ENCODE measurements around the gene TKTL1.
"Not testable (repeated sequence)": the region's sequence is repeated elsewhere in the genome, so short reads cannot be mapped to it uniquely, and the experiment has no call there.

TKTL1 gene

DNA sequence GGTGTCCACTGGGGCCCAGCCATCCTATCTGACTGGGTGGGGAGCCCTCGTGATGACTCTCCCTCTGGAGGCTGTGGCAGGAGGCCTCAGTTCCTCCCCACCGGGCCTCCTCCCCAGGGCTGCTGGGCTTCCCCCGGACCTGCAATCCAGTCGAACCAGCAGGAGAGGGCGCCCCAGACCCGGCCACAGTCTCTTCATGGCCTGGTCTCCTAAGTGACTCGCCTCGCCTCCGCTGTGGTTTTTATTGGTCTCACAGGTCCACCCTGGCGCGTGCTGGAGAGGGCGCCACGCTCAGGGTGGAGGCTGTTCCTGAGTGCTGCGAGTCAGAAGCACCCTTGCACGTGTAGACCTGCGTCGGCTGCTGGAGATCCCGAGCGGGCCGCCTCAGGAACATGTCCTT, 48.0 kb downstream of the TKTL1 start:
- not testable (repeated sequence) for DNase-seq (ENCODE audit: low read depth)

- DNase-seq (ENCODE audit: low read depth) = no peak
These were observed 52.5 kb downstream of the TKTL1 start for GRCh38 chrX:154348114-154348531.

GRCh38 chrX:154348646-154349358, 53.2 kb downstream of the TKTL1 start:
- no peak for DNase-seq (ENCODE audit: low read depth)

- DNase-seq (ENCODE audit: low read depth) = no peak
These were observed 53.9 kb downstream of the TKTL1 start for GRCh38 chrX:154349359-154349935.

- no peak for DNase-seq (ENCODE audit: low read depth)
These were observed 54.4 kb downstream of the TKTL1 start for GRCh38 chrX:154349979-154350378.

DNA sequence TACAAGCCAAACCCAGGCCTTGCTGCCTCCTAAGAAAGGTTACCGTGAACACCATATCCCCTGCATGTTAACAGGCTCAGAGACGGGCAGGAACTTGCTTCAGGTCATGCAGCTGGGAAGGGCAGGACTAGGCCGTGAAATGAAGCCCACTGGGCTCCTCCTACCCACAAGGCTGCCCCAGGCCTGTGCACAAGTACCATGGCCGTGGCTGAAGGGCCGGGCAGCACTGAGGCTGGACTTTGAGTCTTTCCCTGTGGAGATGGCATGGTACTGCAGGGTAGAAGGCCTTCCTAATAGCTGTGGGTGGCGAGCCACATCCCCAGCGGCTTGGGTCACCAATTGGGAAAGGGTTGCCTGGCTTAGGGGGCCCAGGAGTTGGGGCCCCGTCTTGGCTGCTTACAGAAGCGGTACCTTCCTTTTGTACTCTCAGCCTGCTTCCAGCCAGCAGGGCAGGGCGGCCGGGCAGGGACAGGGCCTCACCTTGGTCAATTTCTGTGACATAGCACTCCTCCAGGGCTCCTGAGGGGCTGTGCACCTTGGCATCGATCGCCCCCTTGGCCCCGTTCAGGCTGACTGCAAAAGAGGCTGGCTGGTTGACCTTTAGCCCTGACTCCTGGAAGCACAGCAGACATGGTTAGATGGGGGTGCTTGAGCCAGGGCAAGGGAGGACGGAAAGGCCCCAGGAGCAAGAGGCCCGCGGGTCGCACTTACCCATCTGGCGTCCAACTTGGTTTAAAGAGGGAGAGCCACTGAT, 55.0 kb downstream of the TKTL1 start:
- no peak for DNase-seq (ENCODE audit: low read depth)

GRCh38 chrX:154351183-154352011, 55.8 kb downstream of the TKTL1 start:
- DNase-seq (ENCODE audit: low read depth) = no peak

DNA sequence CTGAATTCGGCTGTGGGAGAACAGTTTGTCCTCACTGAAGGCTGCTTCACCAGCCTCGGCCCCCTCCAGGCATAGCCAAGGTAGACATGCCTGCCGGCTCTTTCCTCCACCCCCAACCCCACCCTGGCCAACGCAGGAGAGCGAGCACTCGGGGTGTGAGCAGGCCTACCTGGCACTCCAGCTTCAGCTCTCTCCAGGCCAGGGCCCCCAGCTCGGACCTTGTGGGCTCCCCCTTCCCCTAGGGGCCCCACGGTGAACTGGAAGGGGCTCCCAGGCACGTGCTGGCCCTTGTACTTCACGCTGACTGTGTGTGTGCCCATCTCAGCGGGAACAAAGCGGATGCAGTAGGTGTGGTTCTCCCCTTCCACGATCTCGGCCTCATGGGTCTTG, 56.4 kb downstream of the TKTL1 start:
- DNase-seq (ENCODE audit: low read depth) = no peak

- no peak for DNase-seq (ENCODE audit: low read depth)
These were observed 56.9 kb downstream of the TKTL1 start for GRCh38 chrX:154352466-154352865.

GRCh38 chrX:154353172-154353843, 57.7 kb downstream of the TKTL1 start:
- no peak for DNase-seq (ENCODE audit: low read depth)

- DNase-seq (ENCODE audit: low read depth) = no peak
These were observed 58.4 kb downstream of the TKTL1 start for GRCh38 chrX:154354013-154354412.

GRCh38 chrX:154354516-154354915, 58.9 kb downstream of the TKTL1 start:
- DNase-seq (ENCODE audit: low read depth) = no peak

DNA sequence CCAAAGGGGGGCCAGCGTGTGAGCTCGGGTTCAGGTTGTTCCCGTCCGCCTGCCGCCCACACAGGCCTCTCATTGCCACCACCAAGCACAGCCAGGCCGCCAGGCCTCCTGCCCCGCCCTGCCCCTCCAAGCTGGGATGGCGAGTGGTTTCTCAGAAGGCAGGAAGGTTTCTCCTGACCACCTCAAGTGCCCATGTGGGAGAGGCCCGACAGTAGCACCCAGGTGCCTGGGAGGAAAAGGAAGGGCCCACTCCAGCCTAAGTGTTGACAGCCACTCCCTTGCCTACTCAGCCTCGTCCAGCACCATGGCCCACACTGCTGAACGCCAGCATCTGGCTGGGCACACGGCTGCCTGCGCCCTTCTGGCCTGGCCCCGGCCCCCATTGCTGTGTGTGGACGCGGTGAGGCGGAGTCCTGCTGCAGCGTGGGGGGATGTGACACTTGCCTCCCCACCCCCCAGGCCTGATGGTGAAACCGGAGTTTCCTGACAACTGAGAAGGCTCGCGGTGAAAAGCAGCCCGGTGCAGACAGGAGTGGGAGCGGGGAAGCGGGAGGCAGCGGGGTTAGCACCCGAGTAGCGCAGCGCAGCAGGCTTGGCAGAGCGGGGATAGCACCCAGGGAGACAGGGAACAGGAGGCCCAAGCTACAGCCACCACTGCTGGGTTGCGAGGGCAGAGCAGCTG, 59.6 kb downstream of the TKTL1 start:
- DNase-seq (ENCODE audit: low read depth) = no peak

- DNase-seq (ENCODE audit: low read depth) = no peak
These were observed 60.2 kb downstream of the TKTL1 start for GRCh38 chrX:154355776-154356140.

GRCh38 chrX:154356596-154356995, 61.0 kb downstream of the TKTL1 start:
- no peak for DNase-seq (ENCODE audit: low read depth)

DNA sequence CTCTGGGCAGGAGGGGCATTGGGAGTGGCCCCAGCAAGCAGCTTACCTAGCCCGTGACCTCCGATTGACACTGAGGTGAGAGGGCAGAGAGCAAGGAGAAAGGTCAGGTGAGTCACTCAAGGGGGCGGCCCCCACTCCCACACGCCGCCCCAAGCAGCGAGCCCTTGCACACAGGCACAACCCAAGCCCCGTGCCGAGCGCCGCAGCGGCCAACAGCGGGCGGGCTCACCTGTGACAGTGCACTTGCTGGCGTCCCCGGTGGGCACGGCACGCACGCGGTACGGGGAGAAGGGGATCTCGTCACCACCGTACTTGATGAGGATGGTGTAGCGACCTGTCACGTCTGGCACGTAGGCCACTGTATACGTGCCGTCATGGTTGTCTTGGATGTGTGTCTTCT, 61.6 kb downstream of the TKTL1 start:
- no peak for DNase-seq (ENCODE audit: low read depth)

GRCh38 chrX:154358011-154358410, 62.4 kb downstream of the TKTL1 start:
- no peak for DNase-seq (ENCODE audit: low read depth)

GRCh38 chrX:154358829-154359228, 63.2 kb downstream of the TKTL1 start:
- DNase-seq (ENCODE audit: low read depth) = no peak

GRCh38 chrX:154359362-154360154, 64.0 kb downstream of the TKTL1 start:
- no peak for DNase-seq (ENCODE audit: low read depth)

DNA sequence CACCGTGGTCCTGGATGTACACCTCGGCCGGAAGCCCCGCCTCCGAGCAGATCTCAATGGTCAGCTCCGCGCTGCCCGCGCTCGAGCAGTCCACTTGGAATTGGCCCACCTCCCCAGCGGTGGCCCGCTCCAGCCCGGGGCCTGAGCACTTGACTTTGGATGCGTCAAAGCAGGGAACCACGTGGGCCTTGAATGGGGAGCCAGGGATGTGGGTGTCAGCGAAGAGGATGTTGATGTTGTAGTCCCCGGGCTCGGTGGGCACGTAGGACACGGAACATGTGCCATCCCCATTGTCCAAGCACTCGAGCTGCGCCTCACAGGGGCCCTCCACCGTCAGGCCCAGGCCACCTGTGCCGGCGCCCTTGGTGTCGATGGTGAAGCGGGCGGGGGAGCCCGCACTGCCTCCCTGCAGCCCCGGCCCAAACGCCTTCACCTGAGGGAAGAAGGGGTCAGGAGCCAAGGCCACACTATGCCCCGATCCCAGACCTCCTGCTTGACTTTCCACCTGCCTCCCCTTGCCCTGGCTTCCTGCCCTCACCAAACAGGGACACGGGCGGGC, 64.6 kb downstream of the TKTL1 start:
- no peak for DNase-seq (ENCODE audit: low read depth)

Measured in stimulated activated CD8-positive, alpha-beta memory T cell treated with anti-CD3 and anti-CD28 coated beads, Interleukin-15, amount 100 ng/mL, for 24 hours (primary cell).